Trophoblast cell (in vitro differentiated cells and primary cell): ENCODE results near the gene NOD2.

Experiments used
- DNase-seq, 2 donors: peaks; one replicate each; pipeline ENCODE4 v3.0.0-alpha.2; 2016
- H2AFZ ChIP-seq: 2 replicates; pipeline ENCODE4 v1.6.1; 2013; ENCODE audit warnings: low read length, moderate library complexity, mild to moderate bottlenecking; ENCODE audit not compliant: insufficient read depth, poor library complexity
- H2AK5ac ChIP-seq: 2 replicates; pipeline ENCODE4 v1.6.1; 2013; ENCODE audit warnings: mild to moderate bottlenecking, low read length
- H2BK120ac ChIP-seq: 2 replicates; pipeline ENCODE4 v1.6.1; 2013; ENCODE audit warnings: low read length, mild to moderate bottlenecking, moderate library complexity; ENCODE audit not compliant: insufficient read depth, poor library complexity
- H2BK12ac ChIP-seq: 2 replicates; pipeline ENCODE4 v1.6.1; 2013; ENCODE audit warnings: mild to moderate bottlenecking, low read length, moderate library complexity
- H2BK5ac ChIP-seq: 2 replicates; pipeline ENCODE4 v1.6.1; 2013; ENCODE audit warnings: low read length, low read depth, moderate library complexity, mild to moderate bottlenecking; ENCODE audit not compliant: poor library complexity
- H3K14ac ChIP-seq: 2 replicates; pipeline ENCODE4 v1.6.1; 2013; ENCODE audit warnings: mild to moderate bottlenecking, low read length
- H3K18ac ChIP-seq: 2 replicates; pipeline ENCODE4 v1.6.1; 2013; ENCODE audit warnings: mild to moderate bottlenecking, low read length
- H3K23ac ChIP-seq: 2 replicates; pipeline ENCODE4 v1.6.1; 2013; ENCODE audit warnings: low read length
- H3K27ac ChIP-seq: 2 replicates; pipeline ENCODE4 v1.5.1; 2013; ENCODE audit warnings: low read depth, mild to moderate bottlenecking, inconsistent platforms, low read length, moderate library complexity
- H3K27me3 ChIP-seq: 2 replicates; pipeline ENCODE4 v1.6.1; 2013; ENCODE audit warnings: inconsistent platforms, mild to moderate bottlenecking, low read length, moderate library complexity; ENCODE audit not compliant: insufficient read depth
- H3K36me3 ChIP-seq, 2 experiments: 1 replicate in 1 of 2; 2 replicates in 1 of 2; pipeline ENCODE4 v1.6.1; 2013; ENCODE audit warnings: low read length in 2 of 2, mild to moderate bottlenecking in 2 of 2, moderate library complexity in 1 of 2; ENCODE audit not compliant: insufficient read depth in 2 of 2, control insufficient read depth in 1 of 2
- H3K4ac ChIP-seq: 2 replicates; pipeline ENCODE4 v1.6.1; 2013; ENCODE audit warnings: low read depth, mild to moderate bottlenecking, low read length, moderate library complexity
- H3K4me1 ChIP-seq, 2 experiments: 1 replicate in 1 of 2; 2 replicates in 1 of 2; pipeline ENCODE4 v1.6.1; 2013; ENCODE audit warnings: low read length in 2 of 2, mild to moderate bottlenecking in 2 of 2, moderate library complexity in 1 of 2; ENCODE audit not compliant: insufficient read depth in 2 of 2, control insufficient read depth in 1 of 2
- H3K4me2 ChIP-seq: 2 replicates; pipeline ENCODE4 v1.6.1; 2013; ENCODE audit warnings: inconsistent platforms, mild to moderate bottlenecking, low read length, moderate library complexity
- H3K4me3 ChIP-seq: 2 replicates; pipeline ENCODE4 v1.5.1; 2013; ENCODE audit warnings: mild to moderate bottlenecking, low read depth, low read length, inconsistent platforms
- H3K79me1 ChIP-seq: one replicate; pipeline ENCODE4 v1.6.1; 2013; ENCODE audit warnings: low read length
- H3K79me2 ChIP-seq: 2 replicates; pipeline ENCODE4 v1.6.1; 2013; ENCODE audit warnings: low read length, mild to moderate bottlenecking; ENCODE audit not compliant: control insufficient read depth, insufficient read depth, poor library complexity
- H3K9ac ChIP-seq: 2 replicates; pipeline ENCODE4 v1.6.1; 2013; ENCODE audit warnings: mild to moderate bottlenecking, low read length
- H3K9me3 ChIP-seq: 2 replicates; pipeline ENCODE4 v1.6.1; 2013; ENCODE audit warnings: low read depth, mild to moderate bottlenecking, control low read depth, inconsistent platforms, low read length; ENCODE audit not compliant: insufficient read depth
- H4K12ac ChIP-seq: 2 replicates; pipeline ENCODE4 v1.6.1; 2013; ENCODE audit warnings: low read depth, mild to moderate bottlenecking, low read length, moderate library complexity
- H4K8ac ChIP-seq: 2 replicates; pipeline ENCODE4 v1.6.1; 2013; ENCODE audit warnings: low read depth, mild to moderate bottlenecking, low read length, moderate library complexity
- H4K91ac ChIP-seq: one replicate; pipeline ENCODE4 v1.6.1; 2013; ENCODE audit warnings: low read depth, mild to moderate bottlenecking, low read length, moderate library complexity
- WGBS: extraction: QIAGEN DNeasy Blood & Tissue Kit; methylation state at CpG from one replicate; pipeline ENCODE4 v1.1.7; 2013; ENCODE audit warnings: missing lambda C conversion rate; ENCODE audit not compliant: insufficient read length, insufficient coverage; ENCODE audit errors: extremely low coverage; 5-methylcytosine and 5-hydroxymethylcytosine counted together

NOD2 gene

GRCh38 chr16:50646345-50646744, 47.1 kb upstream of the NOD2 start:
- Histone ChIP-seq H3K14ac (no peak overlapping the region), H3K23ac (no peak overlapping the region), H3K4me2 (no peak overlapping the region), H3K27ac (no peak overlapping the region), H3K27me3 (no peaks in the 10 kb centered on the region), H2BK120ac (no peak overlapping the region), H3K79me2 (no peaks in the 10 kb centered on the region), H4K12ac (no peak overlapping the region), H3K4ac (no peak overlapping the region), H2AFZ (no peak overlapping the region), H4K8ac (no peak overlapping the region), H2BK5ac (no peak overlapping the region), H3K36me3 (no peaks in the 10 kb centered on the region), H2AK5ac (no peak overlapping the region), H4K91ac (no peak overlapping the region), H3K4me3 (no peak overlapping the region), H3K9ac (no peak overlapping the region), H3K79me1 (no peaks in the 10 kb centered on the region), H3K18ac (no peak overlapping the region), H3K4me1 (peaks cover 5 to 7% of the 10 kb centered on the region in 2 experiments), H2BK12ac (no peak overlapping the region), H3K9me3 (peaks cover 2% of the 10 kb centered on the region)
- no CpG with 5 or more reads among the region's 8 CpGs for WGBS
- DNase-seq: no peak

GRCh38 chr16:50651835-50652438, 41.5 kb upstream of the NOD2 start:
- Histone ChIP-seq H2AK5ac (no peak overlapping the region), H3K4me3 (no peak overlapping the region), H4K8ac (no peak overlapping the region), H3K14ac (no peak overlapping the region), H4K91ac (no peak overlapping the region), H3K4me2 (no peak overlapping the region), H4K12ac (no peak overlapping the region), H3K18ac (no peak overlapping the region), H3K27me3 (no peaks in the 10 kb centered on the region), H2BK12ac (no peak overlapping the region), H3K27ac (no peak overlapping the region), H3K4me1 (peaks cover 5 to 7% of the 10 kb centered on the region in 2 experiments), H2BK120ac (no peak overlapping the region), H2AFZ (no peak overlapping the region), H2BK5ac (no peak overlapping the region), H3K23ac (no peak overlapping the region), H3K4ac (no peak overlapping the region), H3K9ac (no peak overlapping the region), H3K9me3 (no peaks in the 10 kb centered on the region), H3K79me1 (no peaks in the 10 kb centered on the region), H3K79me2 (no peaks in the 10 kb centered on the region), H3K36me3 (no peaks in the 10 kb centered on the region)
- DNase-seq: no peak
- no CpG with 5 or more reads among the region's 3 CpGs for WGBS

- H2AFZ ChIP-seq: no peak overlapping the region
- no peak overlapping the region for H4K12ac ChIP-seq
- H2BK5ac ChIP-seq: no peak overlapping the region
- H3K9me3 ChIP-seq: no peaks in the 10 kb centered on the region
- no peaks in the 10 kb centered on the region for H3K27me3 ChIP-seq
- no peak overlapping the region for H3K4me3 ChIP-seq
- no peak overlapping the region for H2BK120ac ChIP-seq
- no peak overlapping the region for H3K9ac ChIP-seq
- no CpG with 5 or more reads among the region's 14 CpGs for WGBS
- no peak overlapping the region for H3K18ac ChIP-seq
- H3K79me2 ChIP-seq: no peaks in the 10 kb centered on the region
- no peak overlapping the region for H3K4me2 ChIP-seq
- H2BK12ac ChIP-seq: no peak overlapping the region
- H3K27ac ChIP-seq: no peak overlapping the region
- no peak overlapping the region for H3K4ac ChIP-seq
- no peak overlapping the region for H2AK5ac ChIP-seq
- no peaks in the 10 kb centered on the region for H3K79me1 ChIP-seq
- H3K23ac ChIP-seq: no peak overlapping the region
- no peak overlapping the region for H4K91ac ChIP-seq
- H3K14ac ChIP-seq: no peak overlapping the region
- peaks cover 5 to 7% of the 10 kb centered on the region in 2 experiments for H3K4me1 ChIP-seq
- no peak for DNase-seq
- no peaks in the 10 kb centered on the region for H3K36me3 ChIP-seq
- H4K8ac ChIP-seq: no peak overlapping the region
Measured at GRCh38 chr16:50652836-50653425, 40.5 kb upstream of the NOD2 start.

GRCh38 chr16:50653633-50654519, 39.5 kb upstream of the NOD2 start:
- no peak overlapping the region for H4K8ac ChIP-seq
- H3K36me3 ChIP-seq: no peaks in the 10 kb centered on the region
- no peaks in the 10 kb centered on the region for H3K9me3 ChIP-seq
- no peak overlapping the region for H3K14ac ChIP-seq
- no peak overlapping the region for H2BK5ac ChIP-seq
- H3K79me2 ChIP-seq: no peaks in the 10 kb centered on the region
- no peak overlapping the region for H3K9ac ChIP-seq
- no peak overlapping the region for H4K12ac ChIP-seq
- H3K4me1 ChIP-seq: peaks cover 5 to 7% of the 10 kb centered on the region in 2 experiments
- H3K4me3 ChIP-seq: no peak overlapping the region
- no peak overlapping the region for H4K91ac ChIP-seq
- H2AK5ac ChIP-seq: no peak overlapping the region
- H3K18ac ChIP-seq: no peak overlapping the region
- no peak overlapping the region for H3K4me2 ChIP-seq
- no CpG with 5 or more reads among the region's 11 CpGs for WGBS
- H2BK12ac ChIP-seq: no peak overlapping the region
- no peak overlapping the region for H2AFZ ChIP-seq
- no peaks in the 10 kb centered on the region for H3K79me1 ChIP-seq
- H3K27me3 ChIP-seq: no peaks in the 10 kb centered on the region
- H3K23ac ChIP-seq: no peak overlapping the region
- no peak overlapping the region for H2BK120ac ChIP-seq
- DNase-seq: no peak
- no peak overlapping the region for H3K27ac ChIP-seq
- H3K4ac ChIP-seq: no peak overlapping the region
